Sigmoid colon (tissue), 7 donors: Measurements from ENCODE around the gene RGS18. TPM values are rescaled to one million over a fixed set of nuclear protein-coding genes. Genes with fewer than 3 reads are reported as not detected.

Source experiments
- DNase-seq: peaks from one replicate; pipeline ENCODE4 v3.0.0-alpha.2; 2019
- H3K27ac ChIP-seq, 4 donors: fragments of 200-600 bp; sonication (generic); one replicate each; pipeline ENCODE4 v1.5.1; 2016 to 2019; ENCODE audit warnings: mild to moderate bottlenecking in 1 of 4
- H3K27me3 ChIP-seq, 3 donors: fragments of 200-600 bp; sonication (generic); one replicate each; pipeline ENCODE4 v1.5.1; 2019; ENCODE audit warnings: mild to moderate bottlenecking in 1 of 3
- H3K36me3 ChIP-seq, 4 donors: fragments of 200-600 bp; sonication (generic); one replicate each; pipeline ENCODE4 v1.5.1; 2016 to 2019
- H3K4me1 ChIP-seq, 4 donors: fragments of 200-600 bp; sonication (generic); one replicate each; pipeline ENCODE4 v1.5.1; 2017 to 2019
- H3K4me3 ChIP-seq, 4 donors: fragments of 200-600 bp; sonication (generic); one replicate each; pipeline ENCODE4 v1.5.1; 2017 to 2019; ENCODE audit warnings: mild to moderate bottlenecking in 2 of 4, moderate library complexity in 1 of 4
- H3K9me3 ChIP-seq, 4 donors: fragments of 200-600 bp in 3 of 4; sonication (generic) in 3 of 4; one replicate each; pipeline versions ENCODE4 v1.5.1 to v1.6.1; 2013 to 2019
- CTCF ChIP-seq, 4 experiments: fragments of 450-650 bp in 3 of 4; fragments of 200-600 bp in 1 of 4; IDR thresholded peaks; one replicate each; pipeline ENCODE4 v1.5.1; 2016 to 2019; ENCODE audit warnings: antibody characterized with exemption in 4 of 4, mild to moderate bottlenecking in 3 of 4, moderate library complexity in 2 of 4
- EP300 ChIP-seq, 4 donors: sonication (generic); formaldehyde crosslinking; IDR thresholded peaks; one replicate each; pipeline ENCODE4 v1.6.1; 2017; ENCODE audit warnings: antibody characterized with exemption in 4 of 4
- POLR2A ChIP-seq, 2 donors: fragments of 450-650 bp; IDR thresholded peaks; one replicate each; pipeline ENCODE4 v1.6.1; 2016; ENCODE audit warnings: antibody characterized with exemption in 2 of 2, mild to moderate bottlenecking in 2 of 2, moderate library complexity in 2 of 2
- POLR2AphosphoS5 ChIP-seq, 4 donors: sonication (generic); formaldehyde crosslinking; IDR thresholded peaks; one replicate each; pipeline ENCODE4 v1.6.1; 2017; ENCODE audit warnings: antibody characterized with exemption in 4 of 4
- WGBS, 2 donors: extraction: QIAGEN DNeasy Blood & Tissue Kit; methylation state at CpG; one replicate each; pipeline ENCODE4 v1.1.7; 2013; 5-methylcytosine and 5-hydroxymethylcytosine counted together
- intact Hi-C: fragments of 100-400 bp; cut with DNase I; formaldehyde crosslinking; loops from one replicate; pipeline ENCODE4 v1.15.1; 2023
- polyA plus RNA-seq, 3 donors: library from polyadenylated mRNA; stranded (reverse); fragments of 200-250 nt; gene quantifications; one replicate each; pipeline ENCODE4 v1.2.3, GENCODE V29; 2013
- total RNA-seq, 4 donors: library from RNA; depleted of rRNA; stranded (reverse); fragments of >200 nt; gene quantifications; one replicate each; pipeline ENCODE4 v1.1.0, GENCODE V29; 2016
- donor health status: healthy with polysubstance abuse.
- donor health status: Bipolar disorder and iron deficiency.
- donor health status: healthy.

The RGS18 gene
- total and polyA plus RNA-seq, 7 donors: 1.8 to 5.1 (median 3.0) TPM

- no peaks in the 10 kb centered on the region for H3K4me1 ChIP-seq
- H3K4me3 ChIP-seq: no peak overlapping the region
- H3K27ac ChIP-seq: no peak overlapping the region
- H3K27me3 ChIP-seq: no peaks in the 10 kb centered on the region
- TF ChIP-seq POLR2A (IDR thresholded peaks at IDR 0.05) (no peak), CTCF (IDR thresholded peaks at IDR 0.05) (no peak), POLR2AphosphoS5 (IDR thresholded peaks at IDR 0.05) (no peak), EP300 (IDR thresholded peaks at IDR 0.05) (no peak)
- 90% methylated on average over 1 of the region's 1 CpG for WGBS, 2 donors
- no peaks in the 10 kb centered on the region for H3K36me3 ChIP-seq
- intact Hi-C loops: no loop called here
- H3K9me3 ChIP-seq: no peaks in the 10 kb centered on the region
- no peak for DNase-seq
Observed at GRCh38 chr1:192183788-192184187, 25.5 kb downstream of the RGS18 start.

GRCh38 chr1:192186197-192186596, 27.9 kb downstream of the RGS18 start:
- H3K4me3 ChIP-seq: no peak overlapping the region
- H3K9me3 ChIP-seq: no peaks in the 10 kb centered on the region
- H3K4me1 ChIP-seq: no peaks in the 10 kb centered on the region
- H3K27ac ChIP-seq: no peak overlapping the region
- no peaks in the 10 kb centered on the region for H3K36me3 ChIP-seq
- DNase-seq: no peak
- TF ChIP-seq POLR2A (IDR thresholded peaks at IDR 0.05) (no peak), POLR2AphosphoS5 (IDR thresholded peaks at IDR 0.05) (no peak), CTCF (IDR thresholded peaks at IDR 0.05) (no peak), EP300 (IDR thresholded peaks at IDR 0.05) (no peak)
- H3K27me3 ChIP-seq: no peaks in the 10 kb centered on the region
- 60 to 82% methylated on average over 4 of the region's 4 CpGs for WGBS, 2 donors
- intact Hi-C loops: no loop called here

- no peak overlapping the region for H3K4me3 ChIP-seq
- 76 to 84% methylated on average over 2 of the region's 2 CpGs for WGBS, 2 donors
- no peaks in the 10 kb centered on the region for H3K27me3 ChIP-seq
- intact Hi-C loops: no loop called here
- H3K36me3 ChIP-seq: no peaks in the 10 kb centered on the region
- no peak for TF ChIP-seq CTCF (IDR thresholded peaks at IDR 0.05)
- no peak for TF ChIP-seq EP300 (IDR thresholded peaks at IDR 0.05)
- TF ChIP-seq POLR2A (IDR thresholded peaks at IDR 0.05): no peak
- TF ChIP-seq POLR2AphosphoS5 (IDR thresholded peaks at IDR 0.05): no peak
- H3K9me3 ChIP-seq: no peaks in the 10 kb centered on the region
- no peaks in the 10 kb centered on the region for H3K4me1 ChIP-seq
- DNase-seq: no peak
- H3K27ac ChIP-seq: no peak overlapping the region
Observed at GRCh38 chr1:192190066-192190465, 31.8 kb downstream of the RGS18 start.

GRCh38 chr1:192201303-192201702, 43.0 kb downstream of the RGS18 start:
- WGBS, 2 donors: 91 to 92% methylated on average over 5 of the region's 5 CpGs
- Histone ChIP-seq H3K4me1 (no peaks in the 10 kb centered on the region), H3K27ac (no peak overlapping the region), H3K4me3 (no peak overlapping the region), H3K9me3 (no peaks in the 10 kb centered on the region), H3K27me3 (no peaks in the 10 kb centered on the region), H3K36me3 (no peaks in the 10 kb centered on the region)
- no peak for DNase-seq
- no peak for TF ChIP-seq CTCF (IDR thresholded peaks at IDR 0.05)
- intact Hi-C loops: no loop called here

- no peak for TF ChIP-seq CTCF (IDR thresholded peaks at IDR 0.05)
- no peak for TF ChIP-seq POLR2AphosphoS5 (IDR thresholded peaks at IDR 0.05)
- TF ChIP-seq POLR2A (IDR thresholded peaks at IDR 0.05): no peak
- TF ChIP-seq EP300 (IDR thresholded peaks at IDR 0.05): no peak
- no peaks in the 10 kb centered on the region for H3K9me3 ChIP-seq
- no peak overlapping the region for H3K4me3 ChIP-seq
- H3K4me1 ChIP-seq: no peaks in the 10 kb centered on the region
- no peak for DNase-seq
- intact Hi-C loops: no loop called here
- no peaks in the 10 kb centered on the region for H3K36me3 ChIP-seq
- H3K27me3 ChIP-seq: no peaks in the 10 kb centered on the region
- H3K27ac ChIP-seq: no peak overlapping the region
Observed at GRCh38 chr1:192224396-192224795, 66.1 kb downstream of the RGS18 start.
